ENCODE results near the gene DCX. TPM values are rescaled to one million over a fixed set of nuclear protein-coding genes. Genes with fewer than 3 reads are reported as not detected.

DCX gene
- total RNA-seq, 1 experiment from 2014 or later: not detected

DNA sequence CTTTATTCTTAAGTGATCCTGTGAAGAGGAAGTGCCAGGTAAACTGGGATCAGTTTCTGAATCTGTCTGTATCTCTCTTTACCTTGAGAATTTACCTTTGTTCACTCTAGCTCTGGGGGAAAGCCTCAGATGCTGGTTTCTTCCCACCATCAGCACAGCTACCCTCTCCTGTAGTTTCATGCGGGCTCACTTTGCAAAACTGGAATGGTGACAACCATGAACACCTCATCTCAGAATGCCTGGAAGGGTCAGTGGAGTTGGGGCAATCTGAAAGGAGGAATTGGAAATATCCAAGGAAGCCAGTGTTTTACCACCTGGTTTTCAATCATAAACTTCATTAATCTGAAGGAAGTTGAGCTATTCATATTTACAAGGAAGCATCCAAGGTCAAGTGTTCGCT, 30.8 kb upstream of the DCX start:
- H3K4me2 ChIP-seq: no peak overlapping the region
- POLR2A ChIA-PET (ENCODE audit: unreplicated experiment): no interaction called here
- CTCF ChIA-PET: interaction anchor here (0.6 kb wide), 1 partner anchor 1197 kb away, joined by 3 read pairs; no protein-coding TSS in a partner anchor
- no TSS peak for BruUV-seq (replicated peaks)
- no peak for DNase-seq
- TF ChIP-seq CTCF (conservative IDR thresholded peaks at IDR 0.05): no peak
- TF ChIP-seq EZH2 (IDR thresholded peaks at IDR 0.05; ENCODE audit: low read depth): no peak
- H3K27me3 ChIP-seq (ENCODE audit: insufficient read depth, low read depth): no peaks in the 10 kb centered on the region
- no peak overlapping the region for H3K4me3 ChIP-seq
- no peak overlapping the region for H3K27ac ChIP-seq
- H4K20me1 ChIP-seq (ENCODE audit: insufficient read depth): no peaks in the 10 kb centered on the region
- intact Hi-C loops (cut with micrococcal nuclease; ENCODE audit: unreplicated experiment): loop anchor here (10.0 kb wide), 1 partner anchor 988 kb away; no protein-coding TSS in a partner anchor
- no peaks in the 10 kb centered on the region for H3K9me2 ChIP-seq (ENCODE audit: insufficient read depth)
- H3K36me3 ChIP-seq (ENCODE audit: low read depth): no peaks in the 10 kb centered on the region
- H2AFZ ChIP-seq: no peak overlapping the region
- H3K4me1 ChIP-seq (replicated peaks; ENCODE audit: insufficient read depth): no peaks in the 10 kb centered on the region
- no peaks in the 10 kb centered on the region for H3K79me2 ChIP-seq (ENCODE audit: low read depth)
- H3F3A ChIP-seq (ENCODE audit: insufficient read depth, low read depth): no peaks in the 10 kb centered on the region
- no peaks in the 10 kb centered on the region for H3K9me3 ChIP-seq (ENCODE audit: insufficient read depth, low read depth)

GRCh38 chrX:111435469-111435868, 23.5 kb upstream of the DCX start:
- BruUV-seq (replicated peaks): no TSS peak

DNA sequence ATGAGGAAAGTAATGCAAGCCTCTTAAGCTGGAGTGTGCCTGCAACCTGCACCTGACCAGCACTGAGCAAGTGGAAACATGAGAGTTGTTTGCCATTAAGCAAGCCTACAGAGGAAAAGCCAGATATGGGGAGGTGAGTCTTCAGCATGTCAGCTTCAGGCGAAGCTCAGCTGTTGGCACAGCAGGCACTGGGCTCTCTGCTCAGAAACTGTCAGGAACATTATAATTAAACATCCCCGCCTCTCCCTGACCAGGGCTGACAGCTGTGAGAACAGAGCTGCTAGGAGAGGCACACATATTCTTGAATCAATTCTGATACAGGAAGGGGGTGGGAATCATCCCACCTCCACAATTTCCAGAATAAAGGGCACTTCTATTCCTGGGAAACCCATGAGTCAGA, 19.0 kb upstream of the DCX start:
- DNase-seq: no peak
- BruUV-seq (replicated peaks): no TSS peak
- ChIA-PET CTCF (no interaction called here), POLR2A (ENCODE audit: unreplicated experiment) (no interaction called here)
- Histone ChIP-seq H3K4me3 (no peak overlapping the region), H3F3A (ENCODE audit: insufficient read depth, low read depth) (no peaks in the 10 kb centered on the region), H3K79me2 (ENCODE audit: low read depth) (no peaks in the 10 kb centered on the region), H3K4me2 (no peak overlapping the region), H4K20me1 (ENCODE audit: insufficient read depth) (no peaks in the 10 kb centered on the region), H3K27me3 (ENCODE audit: insufficient read depth, low read depth) (no peaks in the 10 kb centered on the region), H3K9me3 (ENCODE audit: insufficient read depth, low read depth) (no peaks in the 10 kb centered on the region), H3K9me2 (ENCODE audit: insufficient read depth) (no peaks in the 10 kb centered on the region), H3K27ac (no peak overlapping the region), H3K4me1 (replicated peaks; ENCODE audit: insufficient read depth) (no peaks in the 10 kb centered on the region), H2AFZ (no peak overlapping the region), H3K36me3 (ENCODE audit: low read depth) (no peaks in the 10 kb centered on the region)
- intact Hi-C loops (cut with micrococcal nuclease; ENCODE audit: unreplicated experiment): no loop called here
- TF ChIP-seq CTCF (conservative IDR thresholded peaks at IDR 0.05) (no peak), EZH2 (IDR thresholded peaks at IDR 0.05; ENCODE audit: low read depth) (no peak)

More at GRCh38 chrX:111435469-111435868, 23.5 kb upstream of the DCX start:
- Histone ChIP-seq H4K20me1 (ENCODE audit: insufficient read depth) (no peaks in the 10 kb centered on the region), H3K27me3 (ENCODE audit: insufficient read depth, low read depth) (no peaks in the 10 kb centered on the region), H3K79me2 (ENCODE audit: low read depth) (no peaks in the 10 kb centered on the region), H3K9me2 (ENCODE audit: insufficient read depth) (no peaks in the 10 kb centered on the region), H3K4me2 (no peak overlapping the region), H3K27ac (no peak overlapping the region), H2AFZ (no peak overlapping the region), H3K4me1 (replicated peaks; ENCODE audit: insufficient read depth) (no peaks in the 10 kb centered on the region), H3K36me3 (ENCODE audit: low read depth) (no peaks in the 10 kb centered on the region), H3K4me3 (no peak overlapping the region), H3F3A (ENCODE audit: insufficient read depth, low read depth) (no peaks in the 10 kb centered on the region), H3K9me3 (ENCODE audit: insufficient read depth, low read depth) (no peaks in the 10 kb centered on the region)
- POLR2A ChIA-PET (ENCODE audit: unreplicated experiment): no interaction called here
- DNase-seq: no peak
- TF ChIP-seq EZH2 (IDR thresholded peaks at IDR 0.05; ENCODE audit: low read depth) (no peak), CTCF (conservative IDR thresholded peaks at IDR 0.05) (no peak)
- intact Hi-C loops (cut with micrococcal nuclease; ENCODE audit: unreplicated experiment): no loop called here
- CTCF ChIA-PET: no interaction called here
